Measurements from ENCODE around the gene P2RX6. TPM values are rescaled to one million over a fixed set of nuclear protein-coding genes. Genes with fewer than 3 reads are reported as not detected.

The P2RX6 gene
- total and polyA plus RNA-seq, 2 of the 4 experiments (the other 2 are of a cell fraction): 0.90 to 1.6 TPM

DNA sequence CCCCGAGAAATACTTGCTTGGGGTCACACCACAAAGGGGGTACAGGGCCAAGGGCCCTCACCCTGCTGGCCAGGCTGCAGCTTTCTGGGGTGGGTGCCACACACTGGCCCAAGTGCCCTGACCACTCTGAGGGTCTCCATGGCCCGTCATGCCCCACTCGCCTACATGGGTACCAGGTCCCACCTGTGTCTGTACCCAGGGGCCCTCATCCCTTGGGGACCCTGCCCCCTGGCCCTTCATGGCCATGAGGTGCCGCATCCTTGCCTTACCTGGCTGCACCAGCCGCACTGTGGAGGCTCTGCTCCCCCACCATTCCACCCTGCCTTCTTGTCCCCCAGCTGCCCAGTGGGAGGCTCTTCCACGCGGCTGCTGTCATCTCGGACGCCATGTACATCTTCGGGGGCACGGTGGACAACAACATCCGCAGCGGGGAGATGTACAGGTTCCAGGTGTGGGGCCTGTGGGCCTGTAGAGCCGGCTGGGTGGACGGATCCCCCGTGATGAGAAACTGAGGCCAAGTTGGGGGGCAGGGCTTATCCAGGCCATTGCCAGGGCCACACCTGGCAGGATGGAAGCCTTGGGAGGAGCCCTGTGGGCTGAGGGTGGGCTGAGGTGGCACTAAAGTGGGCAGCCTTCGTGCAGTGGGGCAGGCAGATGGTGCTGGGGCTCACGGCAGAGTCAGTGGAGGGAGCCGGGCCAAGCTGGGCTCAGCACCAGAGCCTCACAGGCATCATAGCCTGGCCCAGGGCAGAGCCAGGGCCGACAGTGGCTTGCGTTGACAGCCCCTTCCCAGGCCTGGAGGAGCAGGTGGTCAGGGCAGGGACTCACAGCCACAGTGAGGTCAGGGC is 22.3 kb upstream of the P2RX6 start:
- Histone ChIP-seq H3K9me1 (ENCODE audit: insufficient read depth, low read length) (no peaks in the 10 kb centered on the region), H3K79me1 (ENCODE audit: low read depth in 1 of 2, low read length in 2 of 2) (peaks cover 0 to 8% of the 10 kb centered on the region in 2 experiments; a peak in 1 of 4 replicates), H3K27me3 (ENCODE audit: control insufficient read depth, insufficient read depth, low read length) (no peaks in the 10 kb centered on the region), H2BK20ac (ENCODE audit: low read depth, low read length) (no peak overlapping the region), H3K4ac (ENCODE audit: low read depth, low read length) (no peak overlapping the region), H3K27ac (ENCODE audit: insufficient read depth, low read length) (no peak overlapping the region), H3K56ac (ENCODE audit: extremely low read depth, insufficient read depth, low read length) (no peak overlapping the region), H2BK120ac (ENCODE audit: low read depth, low read length) (no peak overlapping the region), H3K36me3 (ENCODE audit: control insufficient read depth, insufficient read depth, low read length) (peaks cover 66% of the 10 kb centered on the region), H3K9ac (ENCODE audit: low read depth, low read length) (no peak overlapping the region), H2AK5ac (ENCODE audit: low read depth, low read length) (no peak overlapping the region), H4K8ac (ENCODE audit: low read depth in 2 of 2, low read length in 2 of 2) (no peak overlapping the region), H2BK5ac (ENCODE audit: low read depth, low read length, poor library complexity, severe bottlenecking) (no peak overlapping the region), H3K9me3 (ENCODE audit: control insufficient read depth, insufficient read depth, low read length) (no peaks in the 10 kb centered on the region), H3K4me2 (ENCODE audit: low read depth, low read length) (no peak overlapping the region), H3K4me1 (ENCODE audit: control insufficient read depth, insufficient read depth, low read length) (no peaks in the 10 kb centered on the region), H2AK9ac (replicated peaks; ENCODE audit: low read depth, low read length, poor library complexity) (no peak overlapping the region), H3K14ac (replicated peaks; ENCODE audit: low read depth, low read length) (no peak overlapping the region), H3K18ac (ENCODE audit: low read depth, low read length) (no peak overlapping the region), H3K23ac (ENCODE audit: low read depth, low read length) (no peak overlapping the region), H3K4me3 (ENCODE audit: insufficient read depth, low read depth, low read length) (no peak overlapping the region), H2BK15ac (ENCODE audit: low read depth, low read length) (no peak overlapping the region), H4K91ac (ENCODE audit: insufficient read depth, low read depth, low read length) (no peak overlapping the region), H4K5ac (ENCODE audit: low read depth, low read length) (no peak overlapping the region), H2AFZ (replicated peaks; ENCODE audit: low read length, poor library complexity) (no peak overlapping the region), H4K20me1 (ENCODE audit: insufficient read depth, low read length) (no peaks in the 10 kb centered on the region)
- intact Hi-C loops (cut with micrococcal nuclease) (no loop called here), dilution Hi-C loops (cut with HindIII; ENCODE audit: low sequenced_read_pairs, unreplicated experiment) (no loop called here), in situ Hi-C loops (cut with MboI; ENCODE audit: low sequenced_read_pairs) (no loop called here)
- no peak for ATAC-seq (ENCODE audit: low read depth)
- WGBS, 2 experiments (ENCODE audit: extremely low coverage in 2 of 2, insufficient read length in 1 of 2): 95% methylated on average over 5 of the region's 21 CpGs; no CpG with 5 or more reads in 1 of the 2 experiments
- POLR2A ChIA-PET (ENCODE audit: unreplicated experiment): no interaction called here
- no peak for DNase-seq
- CTCF ChIA-PET: no interaction called here
- no TSS peak for BruUV-seq (replicated peaks)
- TF ChIP-seq RFX5 (IDR thresholded peaks at IDR 0.05; ENCODE audit: low read depth, low read length) (no peak), BHLHE40 (IDR thresholded peaks at IDR 0.05; ENCODE audit: low read depth, low read length) (no peak), MAZ (IDR thresholded peaks at IDR 0.05; ENCODE audit: borderline replicate concordance, low read depth, low read length) (no peak), CEBPB (IDR thresholded peaks at IDR 0.05; ENCODE audit: low read depth, low read length) (no peak), NFE2L2 (IDR thresholded peaks at IDR 0.05; ENCODE audit: low read depth, low read length) (no peak), MAFK (IDR thresholded peaks at IDR 0.05; ENCODE audit: low read depth, low read length) (no peak), POLR2A (IDR thresholded peaks at IDR 0.05; ENCODE audit: low read depth, low read length) (no peak), RAD21 (IDR thresholded peaks at IDR 0.05; ENCODE audit: low read length) (no peak), MXI1 (IDR thresholded peaks at IDR 0.05; ENCODE audit: borderline replicate concordance, low read depth, low read length) (no peak), FOS (IDR thresholded peaks at IDR 0.05; ENCODE audit: low read depth, low read length) (no peak), SMC3 (IDR thresholded peaks at IDR 0.05; ENCODE audit: low read depth, low read length) (no peak), CHD1 (IDR thresholded peaks at IDR 0.05; ENCODE audit: low read depth, low read length) (no peak)
- TF ChIP-seq, protein P1, sequence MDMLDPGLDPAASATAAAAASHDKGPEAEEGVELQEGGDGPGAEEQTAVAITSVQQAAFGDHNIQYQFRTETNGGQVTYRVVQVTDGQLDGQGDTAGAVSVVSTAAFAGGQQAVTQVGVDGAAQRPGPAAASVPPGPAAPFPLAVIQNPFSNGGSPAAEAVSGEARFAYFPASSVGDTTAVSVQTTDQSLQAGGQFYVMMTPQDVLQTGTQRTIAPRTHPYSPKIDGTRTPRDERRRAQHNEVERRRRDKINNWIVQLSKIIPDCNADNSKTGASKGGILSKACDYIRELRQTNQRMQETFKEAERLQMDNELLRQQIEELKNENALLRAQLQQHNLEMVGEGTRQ (IDR thresholded peaks at IDR 0.05; ENCODE audit: low read depth, low read length): no peak
- TF ChIP-seq, protein P2, sequence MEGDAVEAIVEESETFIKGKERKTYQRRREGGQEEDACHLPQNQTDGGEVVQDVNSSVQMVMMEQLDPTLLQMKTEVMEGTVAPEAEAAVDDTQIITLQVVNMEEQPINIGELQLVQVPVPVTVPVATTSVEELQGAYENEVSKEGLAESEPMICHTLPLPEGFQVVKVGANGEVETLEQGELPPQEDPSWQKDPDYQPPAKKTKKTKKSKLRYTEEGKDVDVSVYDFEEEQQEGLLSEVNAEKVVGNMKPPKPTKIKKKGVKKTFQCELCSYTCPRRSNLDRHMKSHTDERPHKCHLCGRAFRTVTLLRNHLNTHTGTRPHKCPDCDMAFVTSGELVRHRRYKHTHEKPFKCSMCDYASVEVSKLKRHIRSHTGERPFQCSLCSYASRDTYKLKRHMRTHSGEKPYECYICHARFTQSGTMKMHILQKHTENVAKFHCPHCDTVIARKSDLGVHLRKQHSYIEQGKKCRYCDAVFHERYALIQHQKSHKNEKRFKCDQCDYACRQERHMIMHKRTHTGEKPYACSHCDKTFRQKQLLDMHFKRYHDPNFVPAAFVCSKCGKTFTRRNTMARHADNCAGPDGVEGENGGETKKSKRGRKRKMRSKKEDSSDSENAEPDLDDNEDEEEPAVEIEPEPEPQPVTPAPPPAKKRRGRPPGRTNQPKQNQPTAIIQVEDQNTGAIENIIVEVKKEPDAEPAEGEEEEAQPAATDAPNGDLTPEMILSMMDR (conservative IDR thresholded peaks at IDR 0.05; ENCODE audit: low read depth, low read length): no peak
- TF ChIP-seq, protein P3, sequence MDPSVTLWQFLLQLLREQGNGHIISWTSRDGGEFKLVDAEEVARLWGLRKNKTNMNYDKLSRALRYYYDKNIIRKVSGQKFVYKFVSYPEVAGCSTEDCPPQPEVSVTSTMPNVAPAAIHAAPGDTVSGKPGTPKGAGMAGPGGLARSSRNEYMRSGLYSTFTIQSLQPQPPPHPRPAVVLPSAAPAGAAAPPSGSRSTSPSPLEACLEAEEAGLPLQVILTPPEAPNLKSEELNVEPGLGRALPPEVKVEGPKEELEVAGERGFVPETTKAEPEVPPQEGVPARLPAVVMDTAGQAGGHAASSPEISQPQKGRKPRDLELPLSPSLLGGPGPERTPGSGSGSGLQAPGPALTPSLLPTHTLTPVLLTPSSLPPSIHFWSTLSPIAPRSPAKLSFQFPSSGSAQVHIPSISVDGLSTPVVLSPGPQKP (IDR thresholded peaks at IDR 0.05; ENCODE audit: borderline replicate concordance, low read depth, low read length): no peak
